ENCODE results near the gene DENND6B.

Gene DENND6B

DNA sequence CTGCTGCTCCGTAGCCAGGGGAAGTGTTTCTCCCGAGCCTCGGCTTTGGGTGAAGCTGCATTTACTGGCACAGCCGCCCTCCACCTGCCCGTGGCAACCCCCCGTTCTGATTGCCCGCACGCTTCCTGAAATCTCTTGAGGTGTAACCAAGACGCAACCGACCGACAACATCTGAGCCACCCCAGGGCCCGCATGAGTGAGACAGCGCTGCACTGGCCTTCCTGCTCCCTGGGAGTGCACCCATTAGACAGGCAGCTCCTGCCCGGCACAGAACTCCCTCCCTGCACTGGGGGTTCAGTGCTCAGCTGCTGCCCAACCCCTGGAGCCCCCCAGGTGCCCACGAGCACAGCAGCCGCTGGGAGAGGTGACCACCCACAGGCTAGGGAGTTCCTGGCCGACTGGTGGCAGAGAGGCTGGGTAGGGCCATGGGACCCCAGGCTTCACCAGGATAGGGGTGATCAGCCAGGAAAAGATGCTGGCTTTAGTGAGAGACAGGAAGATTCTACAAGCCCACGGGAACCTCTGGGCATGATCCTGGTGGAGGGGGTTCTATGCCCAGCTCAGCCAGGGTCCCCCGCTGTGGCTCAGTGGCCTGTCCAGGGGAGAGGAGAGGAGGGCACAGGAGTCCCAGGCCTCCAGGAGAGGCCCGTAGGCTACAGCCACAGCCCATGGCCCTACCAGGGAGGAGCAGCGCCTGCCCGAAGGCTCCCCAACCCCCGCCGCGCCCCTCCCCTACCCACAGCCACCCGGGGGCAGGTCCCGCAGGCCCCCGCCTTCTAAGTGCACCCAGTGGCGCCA, 34.0 kb downstream of the DENND6B start:
- H3K23ac ChIP-seq (ENCODE audit: low read length in 2 of 2) = peak overlapping the region in 1 of 2 experiments; percentile 5
- peak overlapping the region; percentile 4 to 40 for H3K4me3 ChIP-seq (ENCODE audit: insufficient read depth in 1 of 2, low read depth in 1 of 2, low read length in 2 of 2)
- no peaks in the 10 kb centered on the region for H3K27me3 ChIP-seq (ENCODE audit: control insufficient read depth in 1 of 2, insufficient read depth in 1 of 2, low read length in 2 of 2)
- H2BK12ac ChIP-seq (ENCODE audit: low read length in 2 of 2) = peak overlapping the region; percentile 67 to 82
- H4K8ac ChIP-seq (ENCODE audit: low read length) = peak overlapping the region; percentile 73
- H2AK5ac ChIP-seq (ENCODE audit: low read length, severe bottlenecking) = peak overlapping the region; percentile 99
- peak overlapping the region in 1 of 2 experiments; percentile 85 for H3K14ac ChIP-seq (ENCODE audit: low read length in 2 of 2)
- peak overlapping the region; percentile 84 for H2BK120ac ChIP-seq (ENCODE audit: low read depth, low read length)
- H3K27ac ChIP-seq (ENCODE audit: low read length, poor library complexity, severe bottlenecking) = peak overlapping the region; percentile 97
- H4K91ac ChIP-seq (ENCODE audit: low read length) = peak overlapping the region; percentile 89
- H2BK5ac ChIP-seq (ENCODE audit: low read depth, low read length, poor library complexity, severe bottlenecking) = peak overlapping the region; percentile 89
- WGBS = 56% methylated on average over 29 of the region's 29 CpGs
- peak overlapping the region; percentile 20 for H2BK15ac ChIP-seq (ENCODE audit: low read depth, poor library complexity, severe bottlenecking)
- peak overlapping the region; percentile 43 for H3K9ac ChIP-seq (ENCODE audit: low read length)
- peaks cover 40 to 57% of the 10 kb centered on the region in 2 experiments for H3K36me3 ChIP-seq (ENCODE audit: control insufficient read depth in 1 of 2, insufficient read depth in 2 of 2, low read depth in 1 of 2, low read length in 2 of 2)
- H3K4ac ChIP-seq (ENCODE audit: low read depth in 1 of 2, low read length in 2 of 2) = peak overlapping the region; percentile 39 to 64
- H3K79me1 ChIP-seq (replicated peaks; ENCODE audit: low read length, poor library complexity, severe bottlenecking) = no peaks in the 10 kb centered on the region
- H2AFZ ChIP-seq (ENCODE audit: low read depth, low read length) = no peak overlapping the region
- peaks cover 71% of the 10 kb centered on the region for H3K4me1 ChIP-seq (ENCODE audit: control insufficient read depth, insufficient read depth, low read depth, low read length)
- peak overlapping the region; percentile 70 to 90 for H3K18ac ChIP-seq (ENCODE audit: low read depth in 1 of 2, low read length in 2 of 2)
- no peaks in the 10 kb centered on the region for H3K9me3 ChIP-seq (ENCODE audit: control insufficient read depth, low read length)
- DNase-seq = no peak
- H3K4me2 ChIP-seq (ENCODE audit: low read length, poor library complexity, severe bottlenecking) = peak overlapping the region; percentile 71

DNA sequence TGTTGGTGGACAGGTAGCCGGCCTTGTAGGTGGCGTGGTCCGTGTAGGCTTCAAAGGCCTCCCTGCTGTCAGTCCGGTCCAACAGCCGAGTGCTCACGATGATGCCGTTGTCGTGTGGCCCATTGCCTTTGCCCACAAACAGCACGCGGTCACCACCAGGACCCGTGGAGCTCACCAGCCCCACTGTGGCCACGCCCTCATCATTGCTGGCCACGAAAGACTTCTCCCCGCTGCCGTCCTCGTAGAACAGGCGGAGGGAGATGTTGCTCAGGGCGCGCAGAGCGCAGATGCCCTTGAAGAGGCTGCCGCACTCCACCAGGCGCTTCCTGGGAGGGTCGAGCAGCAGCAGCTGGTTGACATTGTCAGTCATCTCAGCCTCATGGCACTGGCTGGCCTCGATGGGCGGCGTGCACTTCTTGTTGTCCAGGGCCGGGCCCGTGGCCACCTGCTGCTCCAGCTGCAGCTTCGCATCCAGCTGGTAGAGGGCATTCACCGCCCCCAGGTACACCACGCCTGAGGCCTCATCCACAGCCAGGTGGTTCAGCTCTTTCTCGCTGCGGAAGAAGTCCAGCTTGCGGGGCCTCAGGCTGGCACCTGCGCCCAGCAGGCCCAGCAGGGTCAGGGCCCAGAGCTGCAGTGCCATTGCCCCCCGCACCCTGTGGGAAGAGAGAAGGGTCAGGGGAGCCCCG, 36.7 kb downstream of the DENND6B start:
- Histone ChIP-seq H4K8ac (ENCODE audit: low read length) (no peak overlapping the region), H3K9ac (ENCODE audit: low read length) (no peak overlapping the region), H3K27ac (ENCODE audit: low read length, poor library complexity, severe bottlenecking) (no peak overlapping the region), H3K36me3 (ENCODE audit: control insufficient read depth in 1 of 2, insufficient read depth in 2 of 2, low read depth in 1 of 2, low read length in 2 of 2) (peaks cover 58 to 78% of the 10 kb centered on the region in 2 experiments), H3K4me3 (ENCODE audit: insufficient read depth in 1 of 2, low read depth in 1 of 2, low read length in 2 of 2) (no peak overlapping the region), H3K9me3 (ENCODE audit: control insufficient read depth, low read length) (no peaks in the 10 kb centered on the region), H3K4me1 (ENCODE audit: control insufficient read depth, insufficient read depth, low read depth, low read length) (peaks cover 54% of the 10 kb centered on the region), H4K91ac (ENCODE audit: low read length) (no peak overlapping the region), H2AFZ (ENCODE audit: low read depth, low read length) (no peak overlapping the region), H2BK120ac (ENCODE audit: low read depth, low read length) (no peak overlapping the region), H3K27me3 (ENCODE audit: control insufficient read depth in 1 of 2, insufficient read depth in 1 of 2, low read length in 2 of 2) (no peaks in the 10 kb centered on the region), H2BK12ac (ENCODE audit: low read length in 2 of 2) (no peak overlapping the region), H3K4ac (ENCODE audit: low read depth in 1 of 2, low read length in 2 of 2) (no peak overlapping the region), H3K14ac (ENCODE audit: low read length in 2 of 2) (no peak overlapping the region), H2BK5ac (ENCODE audit: low read depth, low read length, poor library complexity, severe bottlenecking) (no peak overlapping the region), H3K79me1 (replicated peaks; ENCODE audit: low read length, poor library complexity, severe bottlenecking) (peaks cover 13% of the 10 kb centered on the region), H2BK15ac (ENCODE audit: low read depth, poor library complexity, severe bottlenecking) (no peak overlapping the region), H3K4me2 (ENCODE audit: low read length, poor library complexity, severe bottlenecking) (no peak overlapping the region), H2AK5ac (ENCODE audit: low read length, severe bottlenecking) (no peak overlapping the region), H3K23ac (ENCODE audit: low read length in 2 of 2) (no peak overlapping the region), H3K18ac (ENCODE audit: low read depth in 1 of 2, low read length in 2 of 2) (no peak overlapping the region)
- 96% methylated on average over 37 of the region's 37 CpGs for WGBS
- DNase-seq = no peak

DNA sequence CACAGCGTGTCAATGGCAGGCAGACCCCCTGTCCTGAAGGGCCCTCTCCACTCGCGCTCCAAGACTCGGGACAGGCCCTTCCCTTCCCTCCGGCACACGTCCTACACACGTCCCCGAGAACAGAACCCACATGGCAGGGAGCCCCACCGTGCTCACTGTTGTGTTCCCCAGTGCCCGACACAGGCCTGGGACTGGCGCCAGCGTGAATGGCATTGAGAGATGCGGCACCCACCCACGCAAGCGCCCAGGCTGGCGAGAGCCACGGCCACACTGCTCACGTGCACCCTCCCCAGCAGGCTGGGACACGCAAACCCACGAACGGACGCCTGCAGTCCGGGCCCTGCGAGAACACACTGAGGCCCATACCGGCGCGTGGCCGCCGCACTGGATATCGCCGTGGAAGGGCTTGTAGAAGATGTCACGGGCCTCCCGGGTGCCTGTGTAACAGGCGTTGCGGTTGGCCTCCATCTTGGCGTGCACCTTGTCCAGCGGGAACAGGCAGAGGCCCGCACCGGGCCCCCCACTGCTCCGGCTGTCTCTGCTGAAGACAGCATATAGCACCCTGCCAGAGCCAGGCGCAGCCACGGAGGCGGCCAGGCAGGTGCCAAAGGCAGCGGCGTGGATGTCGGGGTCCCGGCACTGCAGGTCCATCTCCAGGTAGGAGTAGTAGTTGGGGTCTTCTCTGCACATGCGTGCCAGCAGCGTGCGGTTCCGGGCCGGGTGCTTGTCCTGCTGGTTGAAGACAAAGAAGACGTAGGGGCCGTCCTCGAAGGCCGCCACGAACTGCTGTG, 37.5 kb downstream of the DENND6B start:
- H3K23ac ChIP-seq (ENCODE audit: low read length in 2 of 2) = no peak overlapping the region
- H2BK120ac ChIP-seq (ENCODE audit: low read depth, low read length) = no peak overlapping the region
- H2AK5ac ChIP-seq (ENCODE audit: low read length, severe bottlenecking) = no peak overlapping the region
- peaks cover 13% of the 10 kb centered on the region for H3K79me1 ChIP-seq (replicated peaks; ENCODE audit: low read length, poor library complexity, severe bottlenecking)
- no peak overlapping the region for H3K4me2 ChIP-seq (ENCODE audit: low read length, poor library complexity, severe bottlenecking)
- no peak overlapping the region for H3K4me3 ChIP-seq (ENCODE audit: insufficient read depth in 1 of 2, low read depth in 1 of 2, low read length in 2 of 2)
- H2BK12ac ChIP-seq (ENCODE audit: low read length in 2 of 2) = no peak overlapping the region
- no peak overlapping the region for H3K27ac ChIP-seq (ENCODE audit: low read length, poor library complexity, severe bottlenecking)
- H3K36me3 ChIP-seq (ENCODE audit: control insufficient read depth in 1 of 2, insufficient read depth in 2 of 2, low read depth in 1 of 2, low read length in 2 of 2) = peaks cover 59 to 81% of the 10 kb centered on the region in 2 experiments
- no peak overlapping the region for H3K4ac ChIP-seq (ENCODE audit: low read depth in 1 of 2, low read length in 2 of 2)
- no peak overlapping the region for H3K14ac ChIP-seq (ENCODE audit: low read length in 2 of 2)
- no peaks in the 10 kb centered on the region for H3K9me3 ChIP-seq (ENCODE audit: control insufficient read depth, low read length)
- H4K91ac ChIP-seq (ENCODE audit: low read length) = no peak overlapping the region
- H4K8ac ChIP-seq (ENCODE audit: low read length) = no peak overlapping the region
- H2AFZ ChIP-seq (ENCODE audit: low read depth, low read length) = no peak overlapping the region
- H2BK5ac ChIP-seq (ENCODE audit: low read depth, low read length, poor library complexity, severe bottlenecking) = no peak overlapping the region
- peaks cover 49% of the 10 kb centered on the region for H3K4me1 ChIP-seq (ENCODE audit: control insufficient read depth, insufficient read depth, low read depth, low read length)
- H3K9ac ChIP-seq (ENCODE audit: low read length) = no peak overlapping the region
- no peak for DNase-seq
- H2BK15ac ChIP-seq (ENCODE audit: low read depth, poor library complexity, severe bottlenecking) = no peak overlapping the region
- WGBS = 97% methylated on average over 57 of the region's 57 CpGs
- no peak overlapping the region for H3K18ac ChIP-seq (ENCODE audit: low read depth in 1 of 2, low read length in 2 of 2)
- no peaks in the 10 kb centered on the region for H3K27me3 ChIP-seq (ENCODE audit: control insufficient read depth in 1 of 2, insufficient read depth in 1 of 2, low read length in 2 of 2)

DNA sequence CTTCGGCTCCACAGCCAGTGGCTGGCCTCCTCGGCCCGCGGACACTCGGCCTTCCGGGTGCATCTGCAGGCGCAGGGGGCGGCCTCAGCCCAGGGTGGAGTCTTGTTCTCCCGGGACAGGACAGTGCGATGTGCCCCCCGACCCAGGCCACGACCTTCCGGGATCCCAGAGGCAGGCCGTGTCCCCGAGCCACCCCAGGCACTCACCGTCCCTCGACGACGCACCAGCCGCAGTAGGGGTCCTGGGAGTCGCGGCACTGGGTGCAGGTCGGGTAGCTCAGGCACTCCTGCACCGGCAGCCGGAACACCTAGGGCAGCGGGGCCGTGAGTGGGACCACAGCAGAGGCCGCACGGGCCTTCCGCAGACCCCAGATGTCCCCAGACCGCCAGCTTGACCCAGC, 39.1 kb downstream of the DENND6B start:
- H2AFZ ChIP-seq (ENCODE audit: low read depth, low read length) = no peak overlapping the region
- H3K9me3 ChIP-seq (ENCODE audit: control insufficient read depth, low read length) = no peaks in the 10 kb centered on the region
- no peak overlapping the region for H3K18ac ChIP-seq (ENCODE audit: low read depth in 1 of 2, low read length in 2 of 2)
- peaks cover 16% of the 10 kb centered on the region for H3K79me1 ChIP-seq (replicated peaks; ENCODE audit: low read length, poor library complexity, severe bottlenecking)
- no peak overlapping the region for H2AK5ac ChIP-seq (ENCODE audit: low read length, severe bottlenecking)
- no peak overlapping the region for H2BK5ac ChIP-seq (ENCODE audit: low read depth, low read length, poor library complexity, severe bottlenecking)
- DNase-seq = no peak
- H4K91ac ChIP-seq (ENCODE audit: low read length) = no peak overlapping the region
- H3K36me3 ChIP-seq (ENCODE audit: control insufficient read depth in 1 of 2, insufficient read depth in 2 of 2, low read depth in 1 of 2, low read length in 2 of 2) = peaks cover 64 to 89% of the 10 kb centered on the region in 2 experiments
- H2BK15ac ChIP-seq (ENCODE audit: low read depth, poor library complexity, severe bottlenecking) = no peak overlapping the region
- no peak overlapping the region for H2BK120ac ChIP-seq (ENCODE audit: low read depth, low read length)
- H3K4me1 ChIP-seq (ENCODE audit: control insufficient read depth, insufficient read depth, low read depth, low read length) = peaks cover 47% of the 10 kb centered on the region
- H2BK12ac ChIP-seq (ENCODE audit: low read length in 2 of 2) = no peak overlapping the region
- no peak overlapping the region for H3K4me2 ChIP-seq (ENCODE audit: low read length, poor library complexity, severe bottlenecking)
- 96% methylated on average over 31 of the region's 31 CpGs for WGBS
- H3K27ac ChIP-seq (ENCODE audit: low read length, poor library complexity, severe bottlenecking) = no peak overlapping the region
- H3K23ac ChIP-seq (ENCODE audit: low read length in 2 of 2) = no peak overlapping the region
- no peak overlapping the region for H3K4ac ChIP-seq (ENCODE audit: low read depth in 1 of 2, low read length in 2 of 2)
- no peak overlapping the region for H4K8ac ChIP-seq (ENCODE audit: low read length)
- H3K4me3 ChIP-seq (ENCODE audit: insufficient read depth in 1 of 2, low read depth in 1 of 2, low read length in 2 of 2) = no peak overlapping the region
- H3K27me3 ChIP-seq (ENCODE audit: control insufficient read depth in 1 of 2, insufficient read depth in 1 of 2, low read length in 2 of 2) = no peaks in the 10 kb centered on the region
- H3K9ac ChIP-seq (ENCODE audit: low read length) = no peak overlapping the region
- H3K14ac ChIP-seq (ENCODE audit: low read length in 2 of 2) = no peak overlapping the region
